ENCODE data around the gene CUL7. TPM values are rescaled to one million over a fixed set of nuclear protein-coding genes. Genes with fewer than 3 reads are reported as not detected.

CUL7 gene
- total RNA-seq, 1 experiment from 2014 or later = 18.6 TPM

- H2AFZ ChIP-seq (ENCODE audit: low read length) = no peak overlapping the region
- H3K9ac ChIP-seq (ENCODE audit: low read length) = no peak overlapping the region
- no peaks in the 10 kb centered on the region for H3K9me2 ChIP-seq (replicated peaks; ENCODE audit: low read length)
- no peak overlapping the region for H3K4me2 ChIP-seq (ENCODE audit: low read length)
- H3K36me3 ChIP-seq (ENCODE audit: low read depth, low read length) = peaks cover 9% of the 10 kb centered on the region
- intact Hi-C loops (cut with micrococcal nuclease) = no loop called here
- no peaks in the 10 kb centered on the region for H4K20me1 ChIP-seq (ENCODE audit: low read length)
- DNase-seq = peak; percentile 19
- peaks cover 23% of the 10 kb centered on the region for H3K4me1 ChIP-seq (ENCODE audit: insufficient read depth, low read length)
- POLR2A ChIA-PET (ENCODE audit: unreplicated experiment) = no interaction called here
- ATAC-seq = no peak
- no peaks in the 10 kb centered on the region for H3K27me3 ChIP-seq (ENCODE audit: low read length)
- TF ChIP-seq, protein P1, sequence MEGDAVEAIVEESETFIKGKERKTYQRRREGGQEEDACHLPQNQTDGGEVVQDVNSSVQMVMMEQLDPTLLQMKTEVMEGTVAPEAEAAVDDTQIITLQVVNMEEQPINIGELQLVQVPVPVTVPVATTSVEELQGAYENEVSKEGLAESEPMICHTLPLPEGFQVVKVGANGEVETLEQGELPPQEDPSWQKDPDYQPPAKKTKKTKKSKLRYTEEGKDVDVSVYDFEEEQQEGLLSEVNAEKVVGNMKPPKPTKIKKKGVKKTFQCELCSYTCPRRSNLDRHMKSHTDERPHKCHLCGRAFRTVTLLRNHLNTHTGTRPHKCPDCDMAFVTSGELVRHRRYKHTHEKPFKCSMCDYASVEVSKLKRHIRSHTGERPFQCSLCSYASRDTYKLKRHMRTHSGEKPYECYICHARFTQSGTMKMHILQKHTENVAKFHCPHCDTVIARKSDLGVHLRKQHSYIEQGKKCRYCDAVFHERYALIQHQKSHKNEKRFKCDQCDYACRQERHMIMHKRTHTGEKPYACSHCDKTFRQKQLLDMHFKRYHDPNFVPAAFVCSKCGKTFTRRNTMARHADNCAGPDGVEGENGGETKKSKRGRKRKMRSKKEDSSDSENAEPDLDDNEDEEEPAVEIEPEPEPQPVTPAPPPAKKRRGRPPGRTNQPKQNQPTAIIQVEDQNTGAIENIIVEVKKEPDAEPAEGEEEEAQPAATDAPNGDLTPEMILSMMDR (conservative IDR thresholded peaks at IDR 0.05; ENCODE audit: low read depth, low read length) = no peak
- TF ChIP-seq EZH2phosphoT487 (IDR thresholded peaks at IDR 0.05; ENCODE audit: borderline replicate concordance, low read length) = no peak
- TF ChIP-seq EZH2 (IDR thresholded peaks at IDR 0.05; ENCODE audit: low read length, unreplicated experiment) = no peak
- CTCF ChIA-PET = no interaction called here
- H3K4me3 ChIP-seq (ENCODE audit: low read length) = no peak overlapping the region
- H3K27ac ChIP-seq (ENCODE audit: low read length) = no peak overlapping the region
- no peaks in the 10 kb centered on the region for H3F3A ChIP-seq (ENCODE audit: low read length, unreplicated experiment)
- no TSS peak for BruUV-seq (replicated peaks)
- no peaks in the 10 kb centered on the region for H3K9me3 ChIP-seq (ENCODE audit: low read length)
- peaks cover 33% of the 10 kb centered on the region for H3K79me2 ChIP-seq (ENCODE audit: low read length)
Measured at GRCh38 chr6:42988486-42989020, 65.1 kb downstream of the CUL7 start.

Other genes with a start within 250 kb of the CUL7 start
- gene RPL7L1, start 174.2 kb downstream of the CUL7 start, total RNA-seq (2014; rRNA removed) = 87.6 and 99.5 TPM in 2 replicates
- gene PTCRA, start 137.8 kb downstream of the CUL7 start, total RNA-seq (2014; rRNA removed) = not detected in 2 replicates
- gene CNPY3, start 124.4 kb downstream of the CUL7 start, total RNA-seq (2014; rRNA removed) = 37.5 and 42.2 TPM in 2 replicates
- 0.47 and 1.2 TPM in 2 replicates for gene GNMT, start 93.1 kb downstream of the CUL7 start, total RNA-seq (2014; rRNA removed)
- 35.9 and 40.8 TPM in 2 replicates for gene PEX6, start 74.7 kb downstream of the CUL7 start, total RNA-seq (2014; rRNA removed)
- gene PPP2R5D, start 69.3 kb downstream of the CUL7 start, total RNA-seq (2014; rRNA removed) = 54.1 and 55.6 TPM in 2 replicates
- gene MEA1, start 39.9 kb downstream of the CUL7 start, total RNA-seq (2014; rRNA removed) = 131 and 146 TPM in 2 replicates
- gene KLHDC3, start 39.6 kb downstream of the CUL7 start, total RNA-seq (2014; rRNA removed) = 68.9 and 76.0 TPM in 2 replicates
- 120 and 133 TPM in 2 replicates for gene RRP36, start 32.2 kb downstream of the CUL7 start, total RNA-seq (2014; rRNA removed)
- 59.8 and 63.9 TPM in 2 replicates for gene MRPL2, start 5.6 kb upstream of the CUL7 start, total RNA-seq (2014; rRNA removed)
- gene KLC4, start 5.8 kb upstream of the CUL7 start, total RNA-seq (2014; rRNA removed) = 17.5 and 18.5 TPM in 2 replicates
- gene PTK7, start 22.5 kb upstream of the CUL7 start, total RNA-seq (2014; rRNA removed) = 48.1 and 69.1 TPM in 2 replicates
- gene SRF, start 117.4 kb upstream of the CUL7 start, total RNA-seq (2014; rRNA removed) = 35.0 and 44.3 TPM in 2 replicates
- gene CUL9, start 128.3 kb upstream of the CUL7 start, total RNA-seq (2014; rRNA removed) = 30.4 and 43.8 TPM in 2 replicates
- gene DNPH1, start 175.6 kb upstream of the CUL7 start, total RNA-seq (2014; rRNA removed) = 128 and 176 TPM in 2 replicates
- gene TTBK1, start 189.6 kb upstream of the CUL7 start, total RNA-seq (2014; rRNA removed) = not detected in 2 replicates
- not detected in 2 replicates for gene SLC22A7, start 244.4 kb upstream of the CUL7 start, total RNA-seq (2014; rRNA removed)